HG02885 (cell line): ENCODE results near the gene PIGU.
A peak's percentile ranks its signal among the peaks of the same experiment; 100 is the strongest.

Experiments
- ATAC-seq: cut with Tn5 transposase; IDR thresholded peaks from one replicate; pipeline ENCODE4 v1.9.1; 2021; ENCODE audit warnings: mild to moderate bottlenecking; ENCODE audit not compliant: unreplicated experiment, poor library complexity

Gene PIGU

GRCh38 chr20:34708621-34709043, 31.7 kb upstream of the PIGU start:
- ATAC-seq, result no peak

GRCh38 chr20:34706912-34707784, 30.3 kb upstream of the PIGU start:
- ATAC-seq, result no peak

GRCh38 chr20:34706302-34706875, 29.5 kb upstream of the PIGU start:
- no peak for ATAC-seq

- ATAC-seq, result no peak
Measured at GRCh38 chr20:34705397-34706301, 28.8 kb upstream of the PIGU start.

- ATAC-seq, result no peak
Measured at GRCh38 chr20:34705008-34705396, 28.1 kb upstream of the PIGU start.

- peak; percentile 68 for ATAC-seq
Measured at GRCh38 chr20:34704177-34705007, 27.5 kb upstream of the PIGU start, which contains the start of gene TP53INP2. Gene TP53INP2 (plus strand): TSS chr20:34704344. CDS start chr20:34708740, 4,396 bp downstream.

GRCh38 chr20:34703424-34704176, 26.7 kb upstream of the PIGU start:
- ATAC-seq, result no peak

GRCh38 chr20:34703061-34703423, 26.1 kb upstream of the PIGU start:
- ATAC-seq, result no peak

- ATAC-seq, result no peak
Measured at GRCh38 chr20:34701405-34702085, 24.7 kb upstream of the PIGU start.

GRCh38 chr20:34693414-34693813, 16.5 kb upstream of the PIGU start:
- ATAC-seq, result no peak

GRCh38 chr20:34691838-34692237, 14.9 kb upstream of the PIGU start:
- ATAC-seq, result no peak

- no peak for ATAC-seq
Measured at GRCh38 chr20:34689486-34689885, 12.6 kb upstream of the PIGU start.

GRCh38 chr20:34683667-34684066, 6.8 kb upstream of the PIGU start:
- ATAC-seq, result no peak

GRCh38 chr20:34680586-34681175, 3.8 kb upstream of the PIGU start:
- ATAC-seq, result no peak

GRCh38 chr20:34675993-34676641, 775 bp downstream of the PIGU start:
- no peak for ATAC-seq

GRCh38 chr20:34675561-34675960, 1.3 kb downstream of the PIGU start:
- ATAC-seq, result no peak

- no peak for ATAC-seq
Measured at GRCh38 chr20:34673412-34673811, 3.5 kb downstream of the PIGU start.

GRCh38 chr20:34669094-34669493, 7.8 kb downstream of the PIGU start:
- no peak for ATAC-seq
